A673 (cell line): ENCODE results near the gene ADK. TPM values are rescaled to one million over a fixed set of nuclear protein-coding genes. Genes with fewer than 3 reads are reported as not detected.
"Not testable (repeated sequence)": the region's sequence is repeated elsewhere in the genome, so short reads cannot be mapped to it uniquely, and the experiment has no call there.

Source experiments
- BruUV-seq: library from RNA; stranded (reverse); fragments of 400-500 nt; replicated peaks from 2 replicates; lab custom pipeline; 2021; lab: Mats Ljungman, UMichigan
- CTCF ChIA-PET: fragments of 300-600 bp; sonication (Branson Sonifier 250); formaldehyde crosslinking; loops from one replicate; lab custom pipeline; 2022; ENCODE audit warnings: antibody characterized with exemption; lab: Charles Lee
- POLR2A ChIA-PET: fragments of 300-600 bp; sonication (Branson Sonifier 250); formaldehyde crosslinking; loops from one replicate; lab custom pipeline; 2022; ENCODE audit warnings: antibody characterized with exemption; ENCODE audit not compliant: low non-redundant PET; lab: Charles Lee
- DNase-seq: peaks from one replicate; pipeline ENCODE4 v3.0.0-alpha.2; 2015; ENCODE audit warnings: low spot score
- H3K27ac ChIP-seq: fragments of 200-600 bp; sonication (generic); 2 replicates; pipeline ENCODE4 v1.5.1; 2016; ENCODE audit warnings: mixed run types, low read depth, mild to moderate bottlenecking, mixed read lengths, antibody characterized with exemption, low read length; ENCODE audit not compliant: poor library complexity, severe bottlenecking
- H3K27me3 ChIP-seq: fragments of 200-600 bp; sonication (generic); replicated peaks from 2 replicates; pipeline ENCODE4 v1.6.1; 2017; ENCODE audit warnings: mixed run types, low read depth, mild to moderate bottlenecking, mixed read lengths, antibody characterized with exemption, low read length; ENCODE audit not compliant: insufficient read depth, poor library complexity
- H3K36me3 ChIP-seq: fragments of 200-600 bp; sonication (generic); 2 replicates; pipeline ENCODE4 v1.6.1; 2016; ENCODE audit warnings: mixed run types, mild to moderate bottlenecking, mixed read lengths, antibody characterized with exemption, low read length; ENCODE audit not compliant: insufficient read depth, poor library complexity, severe bottlenecking
- H3K4me1 ChIP-seq: fragments of 200-600 bp; sonication (generic); 2 replicates; pipeline ENCODE4 v1.6.1; 2017; ENCODE audit warnings: mixed run types, mild to moderate bottlenecking, mixed read lengths, antibody characterized with exemption, low read length; ENCODE audit not compliant: insufficient read depth, poor library complexity, severe bottlenecking
- H3K4me3 ChIP-seq: fragments of 200-600 bp; sonication (generic); 2 replicates; pipeline ENCODE4 v1.5.1; 2016; ENCODE audit warnings: low read depth, mixed run types, mild to moderate bottlenecking, mixed read lengths, low read length; ENCODE audit not compliant: poor library complexity, severe bottlenecking
- H3K9me3 ChIP-seq: fragments of 200-600 bp; sonication (generic); 2 replicates; pipeline ENCODE4 v1.6.1; 2016; ENCODE audit warnings: mixed run types, low read depth, mild to moderate bottlenecking, mixed read lengths, antibody characterized with exemption, low read length; ENCODE audit not compliant: poor library complexity, severe bottlenecking
- CTCF ChIP-seq: fragments of 300-800, 200-600 bp; sonication (generic); conservative IDR thresholded peaks from 2 replicates; pipeline ENCODE4 v1.5.1; 2017; ENCODE audit warnings: low read depth, mild to moderate bottlenecking, antibody characterized with exemption, low read length, moderate library complexity, mixed read lengths
- EZH2 ChIP-seq: fragments of 200-600 bp; sonication (generic); IDR thresholded peaks from 2 replicates; pipeline ENCODE4 v1.6.1; 2017; ENCODE audit warnings: borderline replicate concordance, low read depth, mild to moderate bottlenecking, mixed read lengths, antibody characterized with exemption, low read length; ENCODE audit not compliant: poor library complexity, severe bottlenecking
- intact Hi-C: fragments of 100-400 bp; cut with micrococcal nuclease; formaldehyde crosslinking; loops from one replicate; pipeline ENCODE4 v1.10.0; 2022; ENCODE audit not compliant: unreplicated experiment
- total RNA-seq: library from RNA; stranded (reverse); gene quantifications from 2 replicates; pipeline ENCODE4 v1.2.3, GENCODE V29; 2021

The ADK gene
- total RNA-seq, 1 experiment from 2014 or later, result 49.0 TPM

GRCh38 chr10:74523199-74523598, 372.2 kb downstream of the ADK start:
- no peak for DNase-seq
- TF ChIP-seq EZH2 (no peak), CTCF (no peak)
- Histone ChIP-seq H3K4me1 (no peaks in the 10 kb centered on the region), H3K4me3 (no peak overlapping the region), H3K27ac (no peak overlapping the region), H3K9me3 (no peaks in the 10 kb centered on the region), H3K36me3 (no peaks in the 10 kb centered on the region), H3K27me3 (no peaks in the 10 kb centered on the region)
- BruUV-seq, result no TSS peak
- intact Hi-C loops, result no loop called here
- CTCF ChIA-PET, result no interaction called here
- POLR2A ChIA-PET, result no interaction called here

GRCh38 chr10:74525885-74526284, 374.9 kb downstream of the ADK start:
- POLR2A ChIA-PET, result no interaction called here
- TF ChIP-seq CTCF (no peak), EZH2 (no peak)
- BruUV-seq, result no TSS peak
- DNase-seq, result no peak
- intact Hi-C loops, result no loop called here
- Histone ChIP-seq H3K27ac (no peak overlapping the region), H3K4me3 (no peak overlapping the region), H3K27me3 (no peaks in the 10 kb centered on the region), H3K4me1 (no peaks in the 10 kb centered on the region), H3K9me3 (no peaks in the 10 kb centered on the region), H3K36me3 (no peaks in the 10 kb centered on the region)
- CTCF ChIA-PET, result no interaction called here

- POLR2A ChIA-PET, result interaction anchor here (0.7 kb wide), 1 partner anchor 446 kb away, joined by 7 read pairs; no protein-coding TSS in a partner anchor
- intact Hi-C loops, CTCF ChIA-PET: not testable (repeated sequence)
These were observed 376.6 kb downstream of the ADK start for GRCh38 chr10:74527611-74528010.

GRCh38 chr10:74529205-74529604, 378.2 kb downstream of the ADK start:
- TF ChIP-seq EZH2, result no peak
- no peak for TF ChIP-seq CTCF
- Histone ChIP-seq H3K4me3 (no peak overlapping the region), H3K36me3 (no peaks in the 10 kb centered on the region), H3K4me1 (no peaks in the 10 kb centered on the region), H3K27ac (no peak overlapping the region), H3K9me3 (no peaks in the 10 kb centered on the region), H3K27me3 (no peaks in the 10 kb centered on the region)
- ChIA-PET POLR2A (no interaction called here), CTCF (no interaction called here)
- no TSS peak for BruUV-seq
- intact Hi-C loops, result no loop called here
- no peak for DNase-seq

More at GRCh38 chr10:74527611-74528010, 376.6 kb downstream of the ADK start:
- H3K27me3 ChIP-seq, H3K36me3 ChIP-seq, DNase-seq, H3K27ac ChIP-seq, H3K4me3 ChIP-seq, H3K4me1 ChIP-seq, H3K9me3 ChIP-seq, BruUV-seq: not testable (repeated sequence)
